Keratinocyte (primary cell): ENCODE results near the gene IFT43.

Source experiments
- EZH2 ChIP-seq: IDR thresholded peaks from one replicate; pipeline ENCODE4 v1.6.1; 2012; ENCODE audit warnings: inconsistent platforms, mild to moderate bottlenecking, low read length, moderate library complexity
- TF ChIP-seq, protein P1 (sequence below), 3 experiments: IDR thresholded peaks in 1 of 3; conservative IDR thresholded peaks in 1 of 3; optimal IDR thresholded peaks in 1 of 3; 2 replicates in 2 of 3; 3 replicates in 1 of 3; pipeline versions ENCODE3 to v1.5.1; 2011; ENCODE audit warnings: low read length in 3 of 3, mild to moderate bottlenecking in 3 of 3, moderate library complexity in 2 of 3, control low read depth in 1 of 3, inconsistent platforms in 1 of 3; ENCODE audit not compliant: insufficient read depth in 2 of 3; ENCODE audit errors: extremely low read depth in 1 of 3

DNA sequence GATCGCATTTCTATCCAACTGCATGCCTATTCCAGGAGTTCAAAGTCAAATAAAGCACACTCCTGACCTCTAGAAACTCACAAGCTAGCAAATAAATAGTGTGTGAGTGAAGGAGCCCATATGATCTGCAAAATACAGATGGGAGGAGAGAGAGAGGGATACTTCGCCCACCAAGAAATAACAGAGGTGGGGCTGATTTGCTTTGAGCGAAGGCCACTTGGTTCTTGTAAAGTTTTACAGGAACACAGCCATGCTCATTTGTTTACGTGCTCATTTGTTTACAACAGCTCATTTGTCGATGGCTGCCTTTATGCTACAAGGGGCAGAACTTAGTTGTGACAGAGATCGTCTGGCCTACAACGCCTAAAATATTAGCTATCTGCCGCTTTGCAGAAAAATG, 102.8 kb downstream of the IFT43 start:
- TF ChIP-seq, protein P1, sequence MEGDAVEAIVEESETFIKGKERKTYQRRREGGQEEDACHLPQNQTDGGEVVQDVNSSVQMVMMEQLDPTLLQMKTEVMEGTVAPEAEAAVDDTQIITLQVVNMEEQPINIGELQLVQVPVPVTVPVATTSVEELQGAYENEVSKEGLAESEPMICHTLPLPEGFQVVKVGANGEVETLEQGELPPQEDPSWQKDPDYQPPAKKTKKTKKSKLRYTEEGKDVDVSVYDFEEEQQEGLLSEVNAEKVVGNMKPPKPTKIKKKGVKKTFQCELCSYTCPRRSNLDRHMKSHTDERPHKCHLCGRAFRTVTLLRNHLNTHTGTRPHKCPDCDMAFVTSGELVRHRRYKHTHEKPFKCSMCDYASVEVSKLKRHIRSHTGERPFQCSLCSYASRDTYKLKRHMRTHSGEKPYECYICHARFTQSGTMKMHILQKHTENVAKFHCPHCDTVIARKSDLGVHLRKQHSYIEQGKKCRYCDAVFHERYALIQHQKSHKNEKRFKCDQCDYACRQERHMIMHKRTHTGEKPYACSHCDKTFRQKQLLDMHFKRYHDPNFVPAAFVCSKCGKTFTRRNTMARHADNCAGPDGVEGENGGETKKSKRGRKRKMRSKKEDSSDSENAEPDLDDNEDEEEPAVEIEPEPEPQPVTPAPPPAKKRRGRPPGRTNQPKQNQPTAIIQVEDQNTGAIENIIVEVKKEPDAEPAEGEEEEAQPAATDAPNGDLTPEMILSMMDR (optimal IDR thresholded peaks at IDR 0.05 in 1 of 3, IDR thresholded peaks at IDR 0.05 in 1 of 3, conservative IDR thresholded peaks at IDR 0.05 in 1 of 3; ENCODE audit: extremely low read depth in 1 of 3, insufficient read depth in 2 of 3, low read length in 3 of 3): no peak
- TF ChIP-seq EZH2: no peak
